Adipose tissue (tissue), 3 donors: ENCODE results near the gene ERV3-1. TPM values are rescaled to one million over a fixed set of nuclear protein-coding genes. Genes with fewer than 3 reads are reported as not detected.
"Not testable (repeated sequence)": the region's sequence is repeated elsewhere in the genome, so short reads cannot be mapped to it uniquely, and the experiment has no call there.

Experiments used
- H3K27ac ChIP-seq: one replicate; pipeline ENCODE4 v1.5.1; 2013; ENCODE audit warnings: low read depth, low read length
- WGBS, 3 donors: extraction: QIAGEN DNeasy Blood & Tissue Kit; methylation state at CpG; one replicate each; pipeline ENCODE4 v1.1.7; 2013; 5-methylcytosine and 5-hydroxymethylcytosine counted together
- polyA plus RNA-seq, 3 donors: library from polyadenylated mRNA; stranded (reverse); fragments of 200-250 nt; gene quantifications; one replicate each; pipeline ENCODE4 v1.2.3, GENCODE V29; 2013
- donor health status: healthy with polysubstance abuse.
- donor health status: Bipolar disorder and iron deficiency.
- donor health status: healthy.

ERV3-1 gene
- polyA plus RNA-seq, 3 donors = 5.4 to 44.7 (median 8.5) TPM

DNA sequence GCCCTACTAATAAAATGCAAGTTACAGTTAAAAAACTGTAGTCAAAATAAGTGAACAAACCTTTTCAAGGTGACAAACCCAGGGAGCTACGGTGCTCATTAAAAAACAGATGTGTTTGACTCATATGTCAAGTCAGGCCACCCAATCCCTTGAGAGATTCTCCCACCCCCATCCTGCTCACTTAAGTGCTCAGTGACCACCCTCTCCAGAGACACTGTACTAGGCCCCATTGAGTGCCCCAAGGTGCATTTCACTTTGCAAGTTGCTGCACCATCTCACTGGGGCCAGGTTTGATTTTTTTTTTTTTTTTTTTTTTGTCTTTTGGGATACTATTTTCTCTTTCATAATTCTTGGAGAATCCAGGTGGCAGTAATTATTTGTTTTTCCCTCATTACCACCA lies 1.9 kb downstream of the ERV3-1 start:
- 24 to 85% (median 73%) methylated on average over 1 of the region's 1 CpG for WGBS, 3 donors
- H3K27ac ChIP-seq = no peak overlapping the region

GRCh38 chr7:65002972-65003585 lies 3.4 kb downstream of the ERV3-1 start:
- H3K27ac ChIP-seq = no peak overlapping the region
- WGBS, 3 donors = 88 to 95% (median 94%) methylated on average over 2 of the region's 2 CpGs

DNA sequence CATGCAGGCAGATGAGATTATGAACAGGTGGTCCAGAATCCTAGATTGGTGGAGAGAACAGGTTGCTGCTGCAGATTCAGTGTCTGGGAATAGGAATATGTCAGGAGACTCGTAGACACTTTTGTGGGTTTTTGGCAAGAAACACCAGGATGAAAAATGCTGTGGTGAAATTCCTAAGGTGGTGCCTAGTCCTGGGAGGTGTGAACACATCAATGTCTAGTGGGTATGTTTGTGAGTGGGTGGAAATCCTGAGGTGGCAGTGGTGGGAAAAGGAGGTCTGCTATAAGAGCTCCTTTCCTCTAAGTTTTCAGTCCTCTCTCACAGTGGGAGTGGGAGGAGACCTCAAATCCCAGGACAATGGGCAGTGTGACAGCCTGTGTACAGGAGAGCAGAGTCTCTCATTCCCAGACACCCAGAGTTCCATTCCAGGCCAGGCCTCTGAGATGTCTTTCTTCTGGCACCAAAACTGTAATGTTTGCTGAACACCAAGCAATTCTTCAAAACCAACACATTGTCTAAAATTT lies 5.1 kb downstream of the ERV3-1 start:
- H3K27ac ChIP-seq = no peak overlapping the region
- 0% methylated on average over 1 of the region's 1 CpG for WGBS, 3 donors

DNA sequence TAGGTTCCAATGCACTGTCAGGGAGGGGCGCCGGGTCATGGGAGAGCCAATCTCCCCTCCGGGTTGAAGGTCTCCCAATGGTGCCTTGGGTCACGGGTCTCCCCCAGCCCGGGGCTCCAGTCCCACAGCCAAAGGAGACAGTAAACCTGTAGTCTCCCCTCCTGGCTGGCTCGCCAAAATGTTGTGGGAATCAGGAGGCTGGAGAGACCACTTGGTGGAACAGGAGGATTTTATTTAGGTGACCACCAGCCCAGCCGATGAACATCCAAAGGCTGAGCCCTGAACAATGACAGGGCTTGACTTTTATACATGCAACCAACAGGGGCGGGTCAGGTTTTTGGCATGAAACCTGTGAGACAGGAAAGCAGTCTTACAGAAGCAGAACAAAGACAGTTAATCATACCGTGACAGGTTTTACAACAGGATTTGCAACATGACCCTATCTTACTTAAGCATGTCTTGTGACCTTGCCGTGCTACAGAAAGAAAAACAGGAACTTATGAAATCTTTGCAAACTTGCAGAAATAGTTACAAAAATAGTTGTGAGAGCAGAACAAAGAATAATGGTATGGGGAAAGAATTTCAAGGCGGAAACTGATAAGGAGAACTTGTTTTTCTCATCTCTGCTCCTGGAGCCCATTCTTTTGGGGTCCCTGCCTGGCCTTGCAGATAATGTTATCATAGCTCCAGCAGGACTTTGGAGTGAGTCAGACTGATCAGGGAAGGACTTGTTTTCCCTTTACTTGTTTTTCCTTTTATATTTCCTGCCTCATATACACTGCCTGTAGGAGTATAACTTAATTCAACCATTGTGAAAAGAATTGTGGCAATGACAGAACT lies 7.1 kb downstream of the ERV3-1 start:
- no peak overlapping the region for H3K27ac ChIP-seq
- WGBS, 3 donors = 66 to 76% (median 67%) methylated on average over 11 of the region's 11 CpGs

GRCh38 chr7:64998865-64999164 lies 7.7 kb downstream of the ERV3-1 start:
- no peak overlapping the region for H3K27ac ChIP-seq
- 93 to 96% (median 96%) methylated on average over 7 of the region's 7 CpGs for WGBS, 3 donors

- 54 to 91% (median 85%) methylated on average over 8 of the region's 8 CpGs for WGBS, 3 donors
- H3K27ac ChIP-seq = no peak overlapping the region
Observed at GRCh38 chr7:64997927-64998391, 8.5 kb downstream of the ERV3-1 start.

GRCh38 chr7:64997164-64997908 lies 9.2 kb downstream of the ERV3-1 start:
- H3K27ac ChIP-seq = no peak overlapping the region
- 88 to 96% (median 94%) methylated on average over 12 of the region's 12 CpGs for WGBS, 3 donors

DNA sequence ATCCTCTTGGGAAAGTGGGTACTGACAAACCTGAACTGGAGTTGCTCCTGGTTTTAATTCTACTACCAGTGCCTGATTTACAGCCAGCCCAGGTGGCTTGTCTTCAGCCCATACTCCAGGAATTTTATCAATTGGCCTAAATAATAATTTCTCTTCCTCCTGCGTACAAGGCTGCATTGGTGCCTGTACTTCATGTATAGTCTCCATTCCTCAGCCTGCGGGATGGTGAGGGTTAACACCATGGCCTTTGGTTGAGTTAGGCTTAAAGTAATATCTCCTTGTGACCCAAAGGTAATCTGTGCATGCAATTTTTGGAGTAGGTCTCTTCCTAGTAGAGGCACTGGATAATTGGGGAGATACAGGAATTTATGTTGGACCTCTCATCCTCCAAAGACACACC lies 10.2 kb downstream of the ERV3-1 start:
- 93 to 96% (median 95%) methylated on average over 2 of the region's 2 CpGs for WGBS, 3 donors
- no peak overlapping the region for H3K27ac ChIP-seq

GRCh38 chr7:64993901-64994300 lies 12.6 kb downstream of the ERV3-1 start:
- WGBS, 3 donors = 98% methylated on average over 7 of the region's 7 CpGs
- no peak overlapping the region for H3K27ac ChIP-seq

GRCh38 chr7:64992971-64993370 lies 13.5 kb downstream of the ERV3-1 start:
- no peak overlapping the region for H3K27ac ChIP-seq
- 79 to 90% (median 86%) methylated on average over 5 of the region's 5 CpGs for WGBS, 3 donors

- 72 to 86% (median 80%) methylated on average over 4 of the region's 4 CpGs for WGBS, 3 donors
- H3K27ac ChIP-seq = no peak within 1 kb of the TSS
Observed at GRCh38 chr7:64990936-64991335, 15.6 kb downstream of the ERV3-1 start, which contains the start of gene ZNF117. ZNF117 (minus strand) TSS chr7:64991036.

- 92 to 95% (median 94%) methylated on average over 7 of the region's 7 CpGs for WGBS, 3 donors
- H3K27ac ChIP-seq = no peak overlapping the region
Observed at GRCh38 chr7:64990216-64990615, 16.3 kb downstream of the ERV3-1 start.

GRCh38 chr7:64978497-64979203 lies 27.8 kb downstream of the ERV3-1 start:
- WGBS, 3 donors = 97 to 98% (median 98%) methylated on average over 5 of the region's 5 CpGs
- H3K27ac ChIP-seq = no peak overlapping the region

DNA sequence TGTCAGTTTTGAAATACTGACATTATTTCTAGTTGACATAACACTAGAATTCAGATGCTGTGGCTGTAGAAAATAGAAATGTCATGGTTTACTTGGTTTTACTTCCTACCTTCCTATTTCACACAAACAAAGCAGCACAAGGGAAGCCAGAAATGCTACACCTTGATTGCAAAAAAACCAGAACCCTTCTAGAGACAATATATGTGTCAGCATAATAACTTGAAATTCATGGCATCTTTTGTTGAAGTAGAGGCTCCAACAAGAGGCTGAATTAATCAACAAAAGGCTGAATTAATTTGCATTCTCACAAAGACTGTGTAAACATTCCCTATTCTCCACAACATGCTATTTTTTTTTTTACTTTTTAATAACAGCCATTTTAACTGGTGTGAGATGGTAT lies 40.9 kb downstream of the ERV3-1 start:
- no peak overlapping the region for H3K27ac ChIP-seq

GRCh38 chr7:64959072-64959747 lies 47.3 kb downstream of the ERV3-1 start:
- 81 to 87% (median 83%) methylated on average over 3 of the region's 3 CpGs for WGBS, 3 donors

DNA sequence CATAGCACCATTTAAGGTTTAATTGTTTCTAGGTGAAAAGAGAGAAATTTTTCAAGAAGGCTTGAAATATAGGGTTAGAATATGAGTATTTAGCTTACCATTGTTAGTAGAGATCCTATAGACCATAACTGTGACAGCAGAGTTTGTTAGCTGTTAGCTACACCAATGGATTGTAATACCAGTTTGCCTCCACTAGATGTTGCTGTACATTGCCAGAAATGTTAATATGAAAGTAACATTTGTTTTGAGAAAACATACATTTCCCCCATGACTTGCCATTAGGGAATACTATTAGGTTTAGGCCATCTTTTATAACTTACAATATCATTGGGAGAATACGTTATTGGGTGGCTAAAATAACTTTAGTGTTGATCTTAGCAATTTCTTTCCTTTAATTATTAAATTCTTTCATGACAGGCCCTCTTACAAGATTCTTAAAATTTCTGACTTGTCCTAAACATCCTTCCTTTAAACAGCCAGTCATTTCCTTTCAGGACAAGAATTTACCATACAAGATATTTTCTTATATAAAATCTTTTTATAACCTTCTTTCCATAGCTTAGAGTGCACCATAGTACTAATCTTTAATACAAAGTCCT lies 55.1 kb downstream of the ERV3-1 start:
- WGBS, 3 donors = 2 to 3% (median 3%) methylated on average over 1 of the region's 1 CpG
- H3K27ac ChIP-seq = no peak overlapping the region

More at GRCh38 chr7:64959072-64959747, 47.3 kb downstream of the ERV3-1 start:
- no peak overlapping the region for H3K27ac ChIP-seq

DNA sequence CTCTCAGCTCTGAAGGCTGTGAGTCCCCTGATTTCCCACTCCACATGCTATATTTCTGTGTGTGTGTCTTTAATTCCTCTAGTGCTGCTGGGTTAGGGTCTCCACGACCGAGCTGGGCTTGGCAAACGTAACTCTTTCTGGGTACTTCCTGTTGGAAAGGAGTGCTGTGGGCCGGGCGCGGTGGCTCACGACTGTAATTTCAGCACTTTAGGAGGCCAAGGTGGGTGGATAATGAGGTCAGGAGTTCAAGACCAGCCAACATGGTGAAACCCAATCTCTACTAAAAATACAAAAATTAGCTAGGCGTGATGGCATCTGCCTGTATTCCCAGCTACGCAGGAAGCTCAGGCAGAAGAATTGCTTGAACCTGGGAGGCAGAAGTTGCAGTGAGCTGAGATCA lies 55.8 kb downstream of the ERV3-1 start:
- not testable (repeated sequence) for H3K27ac ChIP-seq
- WGBS, 3 donors = 34 to 63% (median 46%) methylated on average over 9 of the region's 9 CpGs

GRCh38 chr7:64948774-64949173 lies 57.7 kb downstream of the ERV3-1 start:
- 81 to 93% (median 89%) methylated on average over 1 of the region's 1 CpG for WGBS, 3 donors
- H3K27ac ChIP-seq = not testable (repeated sequence)
